PC-9 (cell line): ENCODE measurements around the gene FSCB. TPM values are rescaled to one million over a fixed set of nuclear protein-coding genes. Genes with fewer than 3 reads are reported as not detected.
"Not testable (repeated sequence)": the region's sequence is repeated elsewhere in the genome, so short reads cannot be mapped to it uniquely, and the experiment has no call there.

Experiments
- BruUV-seq: library from RNA; stranded (reverse); fragments of 400-500 nt; replicated peaks from 2 replicates; lab custom pipeline; 2021; lab: Mats Ljungman, UMichigan
- CTCF ChIA-PET: fragments of 300-600 bp; sonication (Branson Sonifier 250); formaldehyde crosslinking; loops from one replicate; lab custom pipeline; 2022; ENCODE audit warnings: antibody characterized with exemption; lab: Charles Lee
- POLR2A ChIA-PET: fragments of 300-600 bp; sonication (Branson Sonifier 250); formaldehyde crosslinking; loops from one replicate; lab custom pipeline; 2022; ENCODE audit warnings: antibody characterized with exemption; ENCODE audit not compliant: unreplicated experiment; lab: Charles Lee
- DNase-seq, 2 experiments: peaks; one replicate each; pipeline versions ENCODE4 v3.0.0 to v3.0.0-alpha.2; 2015 to 2022; ENCODE audit warnings: mixed read lengths in 1 of 2
- H2AFZ ChIP-seq: fragments of 200-600 bp; sonication (generic); 2 replicates; pipeline ENCODE4 v1.8.1; 2017; ENCODE audit warnings: antibody characterized with exemption
- H3F3A ChIP-seq: fragments of 200-600 bp; sonication (generic); 2 replicates; pipeline ENCODE4 v1.8.1; 2017; ENCODE audit warnings: antibody characterized with exemption, mild to moderate bottlenecking, low read depth; ENCODE audit not compliant: insufficient read depth
- H3K27ac ChIP-seq: fragments of 200-600 bp; sonication (generic); 2 replicates; pipeline ENCODE4 v1.6.1; 2016; ENCODE audit warnings: mixed run types
- H3K27me3 ChIP-seq: fragments of 200-600 bp; sonication (generic); 2 replicates; pipeline ENCODE4 v1.6.1; 2016; ENCODE audit warnings: low read depth, mixed run types; ENCODE audit not compliant: insufficient read depth
- H3K36me3 ChIP-seq: fragments of 200-600 bp; sonication (generic); 2 replicates; pipeline ENCODE4 v1.6.1; 2016; ENCODE audit warnings: low read depth, mixed run types
- H3K4me1 ChIP-seq: fragments of 200-600 bp; sonication (generic); replicated peaks from 2 replicates; pipeline ENCODE4 v1.6.1; 2016; ENCODE audit warnings: mixed run types; ENCODE audit not compliant: insufficient read depth
- H3K4me2 ChIP-seq: fragments of 200-600 bp; sonication (generic); 2 replicates; pipeline ENCODE4 v1.6.1; 2017; ENCODE audit warnings: mixed run types
- H3K4me3 ChIP-seq: fragments of 200-600 bp; sonication (generic); 2 replicates; pipeline ENCODE4 v1.6.1; 2016; ENCODE audit warnings: mixed run types
- H3K79me2 ChIP-seq: fragments of 200-600 bp; sonication (generic); 2 replicates; pipeline ENCODE4 v1.6.1; 2017; ENCODE audit warnings: low read depth, mixed run types
- H3K9me2 ChIP-seq: fragments of 200-600 bp; sonication (generic); 2 replicates; pipeline ENCODE4 v1.8.1; 2017; ENCODE audit warnings: mild to moderate bottlenecking; ENCODE audit not compliant: insufficient read depth
- H3K9me3 ChIP-seq: fragments of 200-600 bp; sonication (generic); 2 replicates; pipeline ENCODE4 v1.8.1; 2016; ENCODE audit warnings: low read depth; ENCODE audit not compliant: insufficient read depth
- H4K20me1 ChIP-seq: fragments of 200-600 bp; sonication (generic); 2 replicates; pipeline ENCODE4 v1.8.1; 2017; ENCODE audit not compliant: insufficient read depth
- EZH2 ChIP-seq: fragments of 200-600 bp; sonication (generic); IDR thresholded peaks from 2 replicates; pipeline ENCODE4 v1.8.0; 2017; ENCODE audit warnings: antibody characterized with exemption, low read depth
- intact Hi-C: fragments of 100-400 bp; cut with micrococcal nuclease; formaldehyde crosslinking; loops from one replicate; pipeline ENCODE4 v1.10.0; 2022; ENCODE audit not compliant: unreplicated experiment
- total RNA-seq: library from RNA; stranded (reverse); gene quantifications from 2 replicates; pipeline ENCODE4 v1.2.3, GENCODE V29; 2021
- TF ChIP-seq, protein P1 (sequence below): fragments of 200-600 bp; sonication (generic); conservative IDR thresholded peaks from 2 replicates; pipeline ENCODE4 v1.6.1; 2017; ENCODE audit warnings: mixed run types, antibody characterized with exemption, mild to moderate bottlenecking, moderate library complexity

Gene FSCB
- total RNA-seq, 1 experiment from 2014 or later = not detected

- BruUV-seq = no TSS peak
- no peaks in the 10 kb centered on the region for H3K36me3 ChIP-seq
- intact Hi-C loops = no loop called here
- no peaks in the 10 kb centered on the region for H3K9me3 ChIP-seq
- TF ChIP-seq, protein P1, sequence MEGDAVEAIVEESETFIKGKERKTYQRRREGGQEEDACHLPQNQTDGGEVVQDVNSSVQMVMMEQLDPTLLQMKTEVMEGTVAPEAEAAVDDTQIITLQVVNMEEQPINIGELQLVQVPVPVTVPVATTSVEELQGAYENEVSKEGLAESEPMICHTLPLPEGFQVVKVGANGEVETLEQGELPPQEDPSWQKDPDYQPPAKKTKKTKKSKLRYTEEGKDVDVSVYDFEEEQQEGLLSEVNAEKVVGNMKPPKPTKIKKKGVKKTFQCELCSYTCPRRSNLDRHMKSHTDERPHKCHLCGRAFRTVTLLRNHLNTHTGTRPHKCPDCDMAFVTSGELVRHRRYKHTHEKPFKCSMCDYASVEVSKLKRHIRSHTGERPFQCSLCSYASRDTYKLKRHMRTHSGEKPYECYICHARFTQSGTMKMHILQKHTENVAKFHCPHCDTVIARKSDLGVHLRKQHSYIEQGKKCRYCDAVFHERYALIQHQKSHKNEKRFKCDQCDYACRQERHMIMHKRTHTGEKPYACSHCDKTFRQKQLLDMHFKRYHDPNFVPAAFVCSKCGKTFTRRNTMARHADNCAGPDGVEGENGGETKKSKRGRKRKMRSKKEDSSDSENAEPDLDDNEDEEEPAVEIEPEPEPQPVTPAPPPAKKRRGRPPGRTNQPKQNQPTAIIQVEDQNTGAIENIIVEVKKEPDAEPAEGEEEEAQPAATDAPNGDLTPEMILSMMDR = no peak
- TF ChIP-seq EZH2 = no peak
- H3K4me1 ChIP-seq = no peaks in the 10 kb centered on the region
- no peaks in the 10 kb centered on the region for H3K79me2 ChIP-seq
- no peak overlapping the region for H3K4me2 ChIP-seq
- no peaks in the 10 kb centered on the region for H3K9me2 ChIP-seq
- H3K27ac ChIP-seq = no peak overlapping the region
- H2AFZ ChIP-seq = 0 out of 2 replicates have a peak overlapping the region, but pooled peaks have one; percentile 11
- ChIA-PET POLR2A (no interaction called here), CTCF (no interaction called here)
- H3K4me3 ChIP-seq = no peak overlapping the region
- H3K27me3 ChIP-seq = no peaks in the 10 kb centered on the region
- DNase-seq = no peak
- H3F3A ChIP-seq = no peaks in the 10 kb centered on the region
- no peaks in the 10 kb centered on the region for H4K20me1 ChIP-seq
These were observed 21.9 kb upstream of the FSCB start for GRCh38 chr14:44529026-44529425.

DNA sequence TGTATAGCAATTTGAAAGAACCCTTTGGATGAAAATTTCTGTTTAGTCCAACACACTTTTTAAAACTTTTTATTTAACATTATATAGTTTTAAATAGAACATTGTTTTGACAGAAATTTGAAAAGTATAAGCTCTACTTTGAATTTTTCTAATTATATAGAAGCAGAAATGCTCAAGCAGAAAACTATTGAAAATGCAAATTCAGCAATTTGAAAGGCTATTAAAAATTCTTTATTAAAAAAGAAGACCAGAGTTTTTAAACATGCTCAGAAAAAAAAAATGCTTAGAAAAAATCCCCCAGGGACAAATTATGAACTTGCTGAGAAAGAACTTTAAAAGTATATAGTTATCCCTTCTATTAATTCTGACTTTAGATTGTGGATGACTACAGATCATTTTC lies 21.1 kb upstream of the FSCB start:
- Histone ChIP-seq H3K27me3 (no peaks in the 10 kb centered on the region), H3K36me3 (no peaks in the 10 kb centered on the region), H3K79me2 (no peaks in the 10 kb centered on the region), H2AFZ (no peak overlapping the region), H4K20me1 (no peaks in the 10 kb centered on the region), H3K4me2 (no peak overlapping the region), H3K9me2 (no peaks in the 10 kb centered on the region), H3K4me1 (no peaks in the 10 kb centered on the region), H3K27ac (no peak overlapping the region), H3K9me3 (no peaks in the 10 kb centered on the region; the same call in 1 of the 2 replicates), H3F3A (no peaks in the 10 kb centered on the region), H3K4me3 (no peak overlapping the region)
- ChIA-PET POLR2A (interaction anchor here (0.7 kb wide), 1 partner anchor 277 kb away, joined by 4 read pairs; no protein-coding TSS in a partner anchor), CTCF (no interaction called here)
- DNase-seq = no peak
- TF ChIP-seq, protein P1 = no peak
- TF ChIP-seq EZH2 = no peak
- intact Hi-C loops = no loop called here
- BruUV-seq = no TSS peak

- no peaks in the 10 kb centered on the region; the same call in 1 of the 2 replicates for H3K9me2 ChIP-seq
- intact Hi-C loops = no loop called here
- H3K9me3 ChIP-seq = no peaks in the 10 kb centered on the region; the same call in 1 of the 2 replicates
- ChIA-PET CTCF (no interaction called here), POLR2A (no interaction called here)
- TF ChIP-seq EZH2 = no peak
- TF ChIP-seq, protein P1 = no peak
- H3K27me3 ChIP-seq = no peaks in the 10 kb centered on the region
- H4K20me1 ChIP-seq = no peaks in the 10 kb centered on the region
- H3K36me3 ChIP-seq = no peaks in the 10 kb centered on the region
- no TSS peak for BruUV-seq
- no peak overlapping the region for H2AFZ ChIP-seq
- H3F3A ChIP-seq = no peaks in the 10 kb centered on the region
- H3K4me3 ChIP-seq = no peak overlapping the region
- no peak for DNase-seq
- no peak overlapping the region for H3K4me2 ChIP-seq
- no peaks in the 10 kb centered on the region for H3K4me1 ChIP-seq
- H3K79me2 ChIP-seq = no peaks in the 10 kb centered on the region
- H3K27ac ChIP-seq = no peak overlapping the region
These were observed 18.2 kb upstream of the FSCB start for GRCh38 chr14:44525237-44525636.

DNA sequence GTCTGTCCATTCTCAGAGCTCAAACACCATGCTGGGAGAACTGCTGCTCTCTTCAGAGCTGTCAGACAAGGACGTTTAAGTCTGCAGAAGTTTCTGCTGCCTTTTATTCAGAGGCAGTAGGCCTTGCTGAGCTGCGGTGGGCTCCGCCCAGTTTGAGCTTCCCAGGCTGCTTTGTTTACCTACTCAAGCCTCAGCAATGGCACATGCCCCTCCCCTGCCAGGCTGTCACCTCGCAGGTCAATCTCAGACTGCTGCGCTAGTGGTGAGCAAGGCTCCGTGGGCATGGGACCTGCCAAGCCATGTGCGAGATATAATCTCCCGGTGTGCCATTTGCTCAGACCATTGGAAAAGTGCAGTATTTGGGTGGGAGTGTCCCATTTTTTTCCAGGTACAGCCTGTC lies 8.6 kb upstream of the FSCB start:
- peak in 1 of 2 experiments; percentile 16 for DNase-seq
- H3K79me2 ChIP-seq, intact Hi-C loops, H3K36me3 ChIP-seq, H3K27me3 ChIP-seq, H3K4me3 ChIP-seq, BruUV-seq, H4K20me1 ChIP-seq, H3K9me3 ChIP-seq, H3F3A ChIP-seq, H3K9me2 ChIP-seq, H3K4me2 ChIP-seq, H2AFZ ChIP-seq, H3K27ac ChIP-seq, H3K4me1 ChIP-seq, POLR2A ChIA-PET: not testable (repeated sequence)
- CTCF ChIA-PET = interaction anchor here (0.6 kb wide), 1 partner anchor 48 kb away, joined by 3 read pairs; no protein-coding TSS in a partner anchor
